GM18520 (cell line): ENCODE results near the gene SYNE4.
"Not testable (repeated sequence)": the region's sequence is repeated elsewhere in the genome, so short reads cannot be mapped to it uniquely, and the experiment has no call there.

Source experiments
- ATAC-seq: cut with Tn5 transposase; IDR thresholded peaks from one replicate; pipeline ENCODE4 v1.9.1; 2021; ENCODE audit not compliant: unreplicated experiment

SYNE4 gene

GRCh38 chr19:35957411-35957810 lies 51.2 kb downstream of the SYNE4 start:
- not testable (repeated sequence) for ATAC-seq

GRCh38 chr19:35955881-35956634 lies 52.6 kb downstream of the SYNE4 start:
- no peak for ATAC-seq
